Measurements from ENCODE around the gene COPG1.

COPG1 gene

GRCh38 chr3:129313665-129314385, 64.4 kb downstream of the COPG1 start:
- DNase-seq, result peak in 2 of 14 donors; percentile 22 to 57

GRCh38 chr3:129314386-129315222, 65.2 kb downstream of the COPG1 start:
- DNase-seq, result peak in 13 of 14 donors; percentile 13 to 81 (median 67)

- peak in 5 of 14 donors; percentile 37 to 72 (median 48) for DNase-seq
These were observed 66.0 kb downstream of the COPG1 start for GRCh38 chr3:129315223-129315997.

GRCh38 chr3:129315998-129316247, 66.5 kb downstream of the COPG1 start:
- DNase-seq, result no peak

GRCh38 chr3:129316248-129317013, 67.0 kb downstream of the COPG1 start:
- peak; percentile 26 to 87 (median 78) for DNase-seq

- DNase-seq, result peak in 2 of 14 donors; percentile 54 to 62
These were observed 67.8 kb downstream of the COPG1 start for GRCh38 chr3:129317014-129317771.

GRCh38 chr3:129317848-129318247, 68.4 kb downstream of the COPG1 start:
- DNase-seq, result no peak

GRCh38 chr3:129318921-129319320, 69.5 kb downstream of the COPG1 start:
- no peak for DNase-seq

GRCh38 chr3:129320261-129320660, 70.9 kb downstream of the COPG1 start:
- no peak for DNase-seq

- DNase-seq, result no peak
These were observed 71.5 kb downstream of the COPG1 start for GRCh38 chr3:129320825-129321487.

GRCh38 chr3:129321887-129322286, 72.5 kb downstream of the COPG1 start:
- no peak for DNase-seq

GRCh38 chr3:129323651-129324294, 74.4 kb downstream of the COPG1 start:
- no peak for DNase-seq

- DNase-seq, result no peak
These were observed 75.4 kb downstream of the COPG1 start for GRCh38 chr3:129324855-129325254.

GRCh38 chr3:129325383-129325782, 76.0 kb downstream of the COPG1 start:
- DNase-seq, result no peak

GRCh38 chr3:129326138-129326537, 76.7 kb downstream of the COPG1 start:
- no peak for DNase-seq

- no peak for DNase-seq
These were observed 77.2 kb downstream of the COPG1 start for GRCh38 chr3:129326595-129326994.
